ENCODE data around the gene AKAP6. TPM values are rescaled to one million over a fixed set of nuclear protein-coding genes. Genes with fewer than 3 reads are reported as not detected.

Gene AKAP6
- total RNA-seq, 1 experiment from 2014 or later, result 2.3 TPM

GRCh38 chr14:32426028-32426427 is 96.9 kb downstream of the AKAP6 start:
- Histone ChIP-seq H3K4me3 (ENCODE audit: low read length) (no peak overlapping the region), H3K27me3 (ENCODE audit: low read length) (no peaks in the 10 kb centered on the region), H3K9ac (ENCODE audit: low read length) (no peak overlapping the region), H3K36me3 (ENCODE audit: insufficient read depth, low read length) (no peaks in the 10 kb centered on the region), H2AFZ (ENCODE audit: low read length) (no peak overlapping the region), H3K4me1 (ENCODE audit: low read length) (no peaks in the 10 kb centered on the region; the same call in 1 of the 2 replicates), H3K4me2 (ENCODE audit: low read depth, low read length, poor library complexity, severe bottlenecking) (no peak overlapping the region), H3K27ac (ENCODE audit: low read length) (no peak overlapping the region), H4K20me1 (ENCODE audit: insufficient read depth, low read depth, low read length) (no peaks in the 10 kb centered on the region), H3K9me3 (ENCODE audit: low read length) (no peaks in the 10 kb centered on the region), H3K79me2 (ENCODE audit: low read length) (no peaks in the 10 kb centered on the region), H3K9me2 (replicated peaks; ENCODE audit: insufficient read depth, low read length) (no peaks in the 10 kb centered on the region)
- no peak for DNase-seq

GRCh38 chr14:32426586-32427388 is 97.7 kb downstream of the AKAP6 start:
- H3K9me3 ChIP-seq (ENCODE audit: low read length), result no peaks in the 10 kb centered on the region
- H3K9me2 ChIP-seq (replicated peaks; ENCODE audit: insufficient read depth, low read length), result no peaks in the 10 kb centered on the region
- no peak overlapping the region for H2AFZ ChIP-seq (ENCODE audit: low read length)
- H3K27ac ChIP-seq (ENCODE audit: low read length), result no peak overlapping the region
- no peak for DNase-seq
- no peaks in the 10 kb centered on the region for H3K79me2 ChIP-seq (ENCODE audit: low read length)
- no peaks in the 10 kb centered on the region for H3K27me3 ChIP-seq (ENCODE audit: low read length)
- H3K4me3 ChIP-seq (ENCODE audit: low read length), result no peak overlapping the region
- no peaks in the 10 kb centered on the region for H4K20me1 ChIP-seq (ENCODE audit: insufficient read depth, low read depth, low read length)
- H3K4me2 ChIP-seq (ENCODE audit: low read depth, low read length, poor library complexity, severe bottlenecking), result no peak overlapping the region
- H3K36me3 ChIP-seq (ENCODE audit: insufficient read depth, low read length), result no peaks in the 10 kb centered on the region
- no peak overlapping the region for H3K9ac ChIP-seq (ENCODE audit: low read length)
- no peaks in the 10 kb centered on the region; the same call in 1 of the 2 replicates for H3K4me1 ChIP-seq (ENCODE audit: low read length)

- H3K27me3 ChIP-seq (ENCODE audit: low read length), result no peaks in the 10 kb centered on the region
- H2AFZ ChIP-seq (ENCODE audit: low read length), result no peak overlapping the region
Observed at GRCh38 chr14:32427726-32428528, 98.8 kb downstream of the AKAP6 start.

GRCh38 chr14:32428875-32429274 is 99.8 kb downstream of the AKAP6 start:
- Histone ChIP-seq H3K27me3 (ENCODE audit: low read length) (no peaks in the 10 kb centered on the region), H2AFZ (ENCODE audit: low read length) (no peak overlapping the region), H3K9me2 (replicated peaks; ENCODE audit: insufficient read depth, low read length) (no peaks in the 10 kb centered on the region), H3K4me2 (ENCODE audit: low read depth, low read length, poor library complexity, severe bottlenecking) (no peak overlapping the region), H3K9me3 (ENCODE audit: low read length) (no peaks in the 10 kb centered on the region), H3K79me2 (ENCODE audit: low read length) (no peaks in the 10 kb centered on the region), H3K9ac (ENCODE audit: low read length) (no peak overlapping the region), H4K20me1 (ENCODE audit: insufficient read depth, low read depth, low read length) (no peaks in the 10 kb centered on the region), H3K4me3 (ENCODE audit: low read length) (no peak overlapping the region), H3K4me1 (ENCODE audit: low read length) (no peaks in the 10 kb centered on the region; the same call in 1 of the 2 replicates), H3K36me3 (ENCODE audit: insufficient read depth, low read length) (no peaks in the 10 kb centered on the region), H3K27ac (ENCODE audit: low read length) (no peak overlapping the region)
- DNase-seq, result no peak

More at GRCh38 chr14:32427726-32428528, 98.8 kb downstream of the AKAP6 start:
- Histone ChIP-seq H3K79me2 (ENCODE audit: low read length) (no peaks in the 10 kb centered on the region), H3K27ac (ENCODE audit: low read length) (no peak overlapping the region), H3K4me1 (ENCODE audit: low read length) (no peaks in the 10 kb centered on the region; the same call in 1 of the 2 replicates), H3K4me2 (ENCODE audit: low read depth, low read length, poor library complexity, severe bottlenecking) (no peak overlapping the region), H3K4me3 (ENCODE audit: low read length) (no peak overlapping the region), H3K9ac (ENCODE audit: low read length) (no peak overlapping the region), H3K9me2 (replicated peaks; ENCODE audit: insufficient read depth, low read length) (no peaks in the 10 kb centered on the region), H3K36me3 (ENCODE audit: insufficient read depth, low read length) (no peaks in the 10 kb centered on the region), H4K20me1 (ENCODE audit: insufficient read depth, low read depth, low read length) (no peaks in the 10 kb centered on the region), H3K9me3 (ENCODE audit: low read length) (no peaks in the 10 kb centered on the region)
- DNase-seq, result no peak

- no peak overlapping the region for H3K9ac ChIP-seq (ENCODE audit: low read length)
- no peak overlapping the region for H3K4me3 ChIP-seq (ENCODE audit: low read length)
- H3K4me1 ChIP-seq (ENCODE audit: low read length), result no peaks in the 10 kb centered on the region; the same call in 1 of the 2 replicates
- no peak overlapping the region for H2AFZ ChIP-seq (ENCODE audit: low read length)
- H3K4me2 ChIP-seq (ENCODE audit: low read depth, low read length, poor library complexity, severe bottlenecking), result no peak overlapping the region
- H3K9me3 ChIP-seq (ENCODE audit: low read length), result no peaks in the 10 kb centered on the region
- no peaks in the 10 kb centered on the region for H3K36me3 ChIP-seq (ENCODE audit: insufficient read depth, low read length)
- no peak overlapping the region for H3K27ac ChIP-seq (ENCODE audit: low read length)
- no peaks in the 10 kb centered on the region for H3K79me2 ChIP-seq (ENCODE audit: low read length)
- no peaks in the 10 kb centered on the region for H4K20me1 ChIP-seq (ENCODE audit: insufficient read depth, low read depth, low read length)
- H3K27me3 ChIP-seq (ENCODE audit: low read length), result no peaks in the 10 kb centered on the region
- H3K9me2 ChIP-seq (replicated peaks; ENCODE audit: insufficient read depth, low read length), result no peaks in the 10 kb centered on the region
- no peak for DNase-seq
Observed at GRCh38 chr14:32430326-32430725, 101.2 kb downstream of the AKAP6 start.

GRCh38 chr14:32432813-32433538 is 103.9 kb downstream of the AKAP6 start:
- Histone ChIP-seq H3K27me3 (ENCODE audit: low read length) (no peaks in the 10 kb centered on the region), H3K27ac (ENCODE audit: low read length) (no peak overlapping the region), H3K4me2 (ENCODE audit: low read depth, low read length, poor library complexity, severe bottlenecking) (no peak overlapping the region), H3K4me1 (ENCODE audit: low read length) (no peaks in the 10 kb centered on the region; the same call in 1 of the 2 replicates), H3K4me3 (ENCODE audit: low read length) (no peak overlapping the region), H4K20me1 (ENCODE audit: insufficient read depth, low read depth, low read length) (no peaks in the 10 kb centered on the region), H3K36me3 (ENCODE audit: insufficient read depth, low read length) (no peaks in the 10 kb centered on the region), H3K9me2 (replicated peaks; ENCODE audit: insufficient read depth, low read length) (no peaks in the 10 kb centered on the region), H3K9ac (ENCODE audit: low read length) (no peak overlapping the region), H2AFZ (ENCODE audit: low read length) (no peak overlapping the region), H3K9me3 (ENCODE audit: low read length) (no peaks in the 10 kb centered on the region), H3K79me2 (ENCODE audit: low read length) (no peaks in the 10 kb centered on the region)
- DNase-seq, result no peak

- no peak overlapping the region for H3K9ac ChIP-seq (ENCODE audit: low read length)
- H3K4me3 ChIP-seq (ENCODE audit: low read length), result no peak overlapping the region
- no peak overlapping the region for H3K27ac ChIP-seq (ENCODE audit: low read length)
Observed at GRCh38 chr14:32434180-32434579, 105.1 kb downstream of the AKAP6 start.

GRCh38 chr14:32434880-32435279 is 105.8 kb downstream of the AKAP6 start:
- H3K9me3 ChIP-seq (ENCODE audit: low read length), result no peaks in the 10 kb centered on the region
- no peak for DNase-seq
- H3K4me2 ChIP-seq (ENCODE audit: low read depth, low read length, poor library complexity, severe bottlenecking), result no peak overlapping the region
- H2AFZ ChIP-seq (ENCODE audit: low read length), result no peak overlapping the region
- no peak overlapping the region for H3K9ac ChIP-seq (ENCODE audit: low read length)
- no peaks in the 10 kb centered on the region for H3K4me1 ChIP-seq (ENCODE audit: low read length)
- no peak overlapping the region for H3K4me3 ChIP-seq (ENCODE audit: low read length)
- no peak overlapping the region for H3K27ac ChIP-seq (ENCODE audit: low read length)
- H4K20me1 ChIP-seq (ENCODE audit: insufficient read depth, low read depth, low read length), result no peaks in the 10 kb centered on the region
- no peaks in the 10 kb centered on the region for H3K36me3 ChIP-seq (ENCODE audit: insufficient read depth, low read length)
- no peaks in the 10 kb centered on the region for H3K27me3 ChIP-seq (ENCODE audit: low read length)
- no peaks in the 10 kb centered on the region for H3K79me2 ChIP-seq (ENCODE audit: low read length)
- H3K9me2 ChIP-seq (replicated peaks; ENCODE audit: insufficient read depth, low read length), result no peaks in the 10 kb centered on the region

More at GRCh38 chr14:32434180-32434579, 105.1 kb downstream of the AKAP6 start:
- Histone ChIP-seq H3K36me3 (ENCODE audit: insufficient read depth, low read length) (no peaks in the 10 kb centered on the region), H3K9me2 (replicated peaks; ENCODE audit: insufficient read depth, low read length) (no peaks in the 10 kb centered on the region), H3K4me2 (ENCODE audit: low read depth, low read length, poor library complexity, severe bottlenecking) (no peak overlapping the region), H3K9me3 (ENCODE audit: low read length) (no peaks in the 10 kb centered on the region), H3K27me3 (ENCODE audit: low read length) (no peaks in the 10 kb centered on the region), H3K79me2 (ENCODE audit: low read length) (no peaks in the 10 kb centered on the region), H3K4me1 (ENCODE audit: low read length) (no peaks in the 10 kb centered on the region), H4K20me1 (ENCODE audit: insufficient read depth, low read depth, low read length) (no peaks in the 10 kb centered on the region), H2AFZ (ENCODE audit: low read length) (no peak overlapping the region)
- DNase-seq, result no peak

Measured in Karpas-422 (cell line).